Measurements from ENCODE around the gene GPR137B. TPM values are rescaled to one million over a fixed set of nuclear protein-coding genes. Genes with fewer than 3 reads are reported as not detected.

The GPR137B gene
- total RNA-seq, 1 donor from 2014 or later, result 4.2 TPM

GRCh38 chr1:236253119-236253518 is 110.8 kb downstream of the GPR137B start:
- intact Hi-C loops (cut with micrococcal nuclease), result no loop called here

DNA sequence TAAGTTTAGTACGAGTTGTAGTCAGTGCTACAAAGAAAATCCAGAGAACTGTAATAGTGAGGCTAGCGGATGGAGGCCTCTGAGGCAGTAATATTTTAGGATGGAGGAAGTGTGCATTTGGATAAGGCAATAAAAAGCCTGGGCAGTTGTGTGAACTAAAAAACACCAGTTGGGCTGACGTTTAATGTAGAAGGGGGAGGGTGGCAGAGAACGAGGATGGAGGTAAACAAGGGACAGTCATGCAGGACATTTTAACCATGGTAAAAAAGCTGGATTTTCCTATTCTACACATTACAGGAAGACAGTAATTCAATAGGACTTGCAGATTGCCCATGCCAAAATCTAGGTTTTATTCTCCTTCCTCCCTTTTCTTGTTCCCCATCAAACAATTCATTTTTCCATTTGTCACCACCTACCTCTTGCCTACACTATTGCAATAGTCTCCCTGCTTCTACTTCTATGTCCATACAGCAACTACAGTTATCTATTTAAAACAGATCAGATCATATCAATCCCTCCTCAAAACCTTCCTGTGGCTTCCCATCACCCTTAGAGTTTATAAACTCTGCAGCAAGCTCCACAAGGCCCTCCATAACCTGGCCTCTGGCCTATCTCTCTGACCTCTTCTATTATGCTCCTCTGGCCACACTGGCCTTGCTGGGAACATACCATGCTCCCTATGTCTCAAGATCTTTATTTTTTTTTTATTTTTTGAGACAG is 111.7 kb downstream of the GPR137B start:
- intact Hi-C loops (cut with micrococcal nuclease), result no loop called here

GRCh38 chr1:236257216-236257615 is 114.9 kb downstream of the GPR137B start:
- intact Hi-C loops (cut with micrococcal nuclease), result no loop called here

- intact Hi-C loops (cut with micrococcal nuclease), result no loop called here
These were observed 115.8 kb downstream of the GPR137B start for GRCh38 chr1:236258114-236258622.

Other genes starting within 250 kb of the GPR137B start
- 0.07 and 0.11 TPM in 2 replicates for gene NID1, start 77.4 kb upstream of the GPR137B start, total RNA-seq
- gene ERO1B, start 139.4 kb downstream of the GPR137B start, total RNA-seq, result 1.5 and 3.4 TPM in 2 replicates